GM12878 (cell line): ENCODE data around the gene SEMA3B. TPM values are rescaled to one million over a fixed set of nuclear protein-coding genes. Genes with fewer than 3 reads are reported as not detected.

Experiments
- ATAC-seq: fragments of 200-7000 bp; cut with Tn5 transposase; 3 replicates; pipeline ENCODE4 v1.9.1; 2020; ENCODE audit warnings: mild to moderate bottlenecking, moderate library complexity
- BruUV-seq: library from RNA; stranded (reverse); fragments of 400-500 nt; replicated peaks from 2 replicates; lab custom pipeline; 2021; lab: Mats Ljungman, UMichigan
- CTCF ChIA-PET: fragments of 300-600 bp; sonication (Branson Sonifier 250); formaldehyde crosslinking; extraction: SDS; loops from one replicate; lab custom pipeline; 2021; ENCODE audit warnings: inconsistent platforms; lab: Yijun Ruan, JAX
- POLR2A ChIA-PET: fragments of 350-600 bp; formaldehyde crosslinking; extraction: SDS; loops from one replicate; lab custom pipeline; 2021; ENCODE audit warnings: inconsistent platforms; lab: Charles Lee
- RAD21 ChIA-PET: fragments of 300-600 bp; sonication (Branson Sonifier 250); formaldehyde crosslinking; loops from one replicate; lab custom pipeline; 2023; ENCODE audit warnings: antibody characterized with exemption; ENCODE audit not compliant: unreplicated experiment; lab: Charles Lee
- SMC1A ChIA-PET: fragments of 300-600 bp; sonication (Branson Sonifier 250); formaldehyde crosslinking; loops from one replicate; lab custom pipeline; 2023; ENCODE audit not compliant: unreplicated experiment, uncharacterized antibody; lab: Charles Lee
- DNase-seq: peaks from one replicate; pipeline ENCODE4 v3.0.0-alpha.2; 2011; ENCODE audit warnings: low read depth, low spot score
- FAIRE-seq: peaks from 3 replicates; lab custom pipeline; 2011; peaks lifted over from hg19 to GRCh38; lab: Jason Lieb, UNC
- H2AFZ ChIP-seq: 2 replicates; pipeline ENCODE4 v1.6.0; 2011; ENCODE audit warnings: low read depth, low read length, control low read depth; ENCODE audit not compliant: control insufficient read depth
- H3K27ac ChIP-seq: 2 replicates; pipeline ENCODE4 v1.5.1; 2011; ENCODE audit warnings: control low read depth; ENCODE audit not compliant: control insufficient read depth, insufficient read depth
- H3K27me3 ChIP-seq, 2 experiments: replicated peaks in 1 of 2; 2 replicates each; pipeline versions ENCODE4 v1.6.0 to v1.6.1; 2011; ENCODE audit warnings: low read length in 1 of 2; ENCODE audit not compliant: control insufficient read depth in 2 of 2, insufficient read depth in 2 of 2
- H3K36me3 ChIP-seq, 2 experiments: 2 replicates each; pipeline ENCODE4 v1.5.1; 2011; ENCODE audit warnings: low read length in 1 of 2; ENCODE audit not compliant: control insufficient read depth in 2 of 2, insufficient read depth in 2 of 2
- H3K4me1 ChIP-seq: 2 replicates; pipeline ENCODE4 v1.6.1; 2011; ENCODE audit warnings: mild to moderate bottlenecking, low read length, moderate library complexity, mixed read lengths; ENCODE audit not compliant: control insufficient read depth, insufficient read depth
- H3K4me2 ChIP-seq: 2 replicates; pipeline ENCODE4 v1.6.0; 2011; ENCODE audit warnings: control low read depth; ENCODE audit not compliant: control insufficient read depth, insufficient read depth
- H3K4me3 ChIP-seq: fragments of 200-600 bp; sonication (generic); 2 replicates; pipeline ENCODE4 v1.5.1; 2016
- H3K79me2 ChIP-seq: 2 replicates; pipeline ENCODE4 v1.6.0; 2011; ENCODE audit warnings: low read length; ENCODE audit not compliant: control insufficient read depth, insufficient read depth
- H3K9ac ChIP-seq: 2 replicates; pipeline ENCODE4 v1.8.0; 2011; ENCODE audit warnings: low read length, control low read depth, mixed read lengths; ENCODE audit not compliant: control insufficient read depth, insufficient read depth
- H3K9me3 ChIP-seq: replicated peaks from 3 replicates; pipeline ENCODE4 v1.5.1; 2011; ENCODE audit warnings: mild to moderate bottlenecking, low read length; ENCODE audit not compliant: control insufficient read depth, insufficient read depth
- H4K20me1 ChIP-seq: 2 replicates; pipeline ENCODE4 v1.6.0; 2011; ENCODE audit not compliant: control insufficient read depth, insufficient read depth
- MEF2A ChIP-seq: IDR thresholded peaks from 2 replicates; pipeline ENCODE4 v1.6.1; 2011; ENCODE audit warnings: low read depth, mild to moderate bottlenecking, low read length, moderate library complexity; ENCODE audit not compliant: insufficient read depth
- NFYA ChIP-seq: IDR thresholded peaks from 2 replicates; pipeline ENCODE4 v1.6.1; 2011; ENCODE audit warnings: low read depth, mild to moderate bottlenecking, low read length, improper control_type of control experiment, borderline replicate concordance
- PML ChIP-seq: IDR thresholded peaks from 2 replicates; pipeline ENCODE4 v1.6.1; 2012; ENCODE audit warnings: low read length, inconsistent platforms
- POLR2AphosphoS5 ChIP-seq: IDR thresholded peaks from 2 replicates; pipeline ENCODE4 v1.6.1; 2011; ENCODE audit warnings: mild to moderate bottlenecking, low read length, inconsistent platforms
- RAD21 ChIP-seq: IDR thresholded peaks from 2 replicates; pipeline ENCODE4 v1.6.1; 2011; ENCODE audit warnings: mild to moderate bottlenecking, low read depth, low read length, moderate library complexity; ENCODE audit not compliant: insufficient read depth
- RELA ChIP-seq: fragments of 450-650 bp; IDR thresholded peaks from 2 replicates; pipeline ENCODE4 v1.8.0; 2014; ENCODE audit warnings: borderline replicate concordance; ENCODE audit not compliant: partially characterized antibody
- SIX5 ChIP-seq: IDR thresholded peaks from 2 replicates; pipeline ENCODE4 v1.6.1; 2011; ENCODE audit warnings: mild to moderate bottlenecking, low read depth, low read length, moderate library complexity; ENCODE audit not compliant: severe bottlenecking
- SRF ChIP-seq, 2 experiments: IDR thresholded peaks; 2 replicates each; pipeline ENCODE4 v1.6.1; 2011; ENCODE audit warnings: low read depth in 2 of 2, low read length in 2 of 2, mild to moderate bottlenecking in 1 of 2, moderate library complexity in 1 of 2
- STAT1 ChIP-seq: fragments of 450-650 bp; conservative IDR thresholded peaks from 2 replicates; pipeline ENCODE4 v1.6.1; 2014; ENCODE audit warnings: antibody characterized with exemption, mild to moderate bottlenecking
- SUPT20H ChIP-seq: IDR thresholded peaks from 2 replicates; pipeline ENCODE4 v1.6.1; 2011; ENCODE audit warnings: low read depth, mild to moderate bottlenecking, low read length, moderate library complexity, borderline replicate concordance; ENCODE audit not compliant: control insufficient read depth
- WRNIP1 ChIP-seq: IDR thresholded peaks from 2 replicates; pipeline ENCODE4 v1.6.1; 2011; ENCODE audit warnings: low read depth, low read length, improper control_type of control experiment, borderline replicate concordance
- ZNF24 ChIP-seq: fragments of 450-650 bp; IDR thresholded peaks from 2 replicates; pipeline ENCODE4 v1.6.1; 2017; ENCODE audit warnings: antibody characterized with exemption, mild to moderate bottlenecking
- WGBS: methylation state at CpG from one replicate; pipeline ENCODE4 v1.1.6; 2016; ENCODE audit warnings: low lambda C conversion rate; ENCODE audit not compliant: insufficient replicate concordance, insufficient coverage; ENCODE audit errors: missing lambda C conversion rate; 5-methylcytosine and 5-hydroxymethylcytosine counted together
- in situ Hi-C: fragments of 300-500 bp; cut with MboI; formaldehyde crosslinking; loops from 9 replicates; pipeline ENCODE4 v1.14.3; 2018; ENCODE audit warnings: mixed read lengths
- intact Hi-C: fragments of 100-400 bp; cut with micrococcal nuclease; formaldehyde crosslinking; loops from one replicate; pipeline ENCODE4 v1.14.2; 2022; ENCODE audit not compliant: unreplicated experiment
- polyA plus RNA-seq, 11 experiments: library from polyadenylated mRNA; depleted of rRNA in 4 of 11; unstranded in 6 of 11; stranded (reverse) in 5 of 11; fragments of >200 nt; fragmentation: Nextera tagmentation in 4 of 11; fragmentation: Illumina TruSeq in 1 of 11; extraction: Ambion mirVana in 4 of 11; extraction: Trizol in 1 of 11; gene quantifications; 1 replicate in 1 of 11; 2 replicates in 10 of 11; pipeline versions ENCODE4 v1.2.1 to v1.2.3, GENCODE V29; 2011 to 2016; ENCODE audit warnings: inconsistent platforms in 2 of 11, missing spikeins in 2 of 11, low read depth in 1 of 11
- total RNA-seq, 4 experiments: library from RNA; depleted of rRNA in 3 of 4; stranded (reverse); fragments of >200 nt in 3 of 4; fragmentation: Illumina TruSeq in 1 of 4; extraction: Trizol in 1 of 4; gene quantifications; 2 replicates each; pipeline versions ENCODE4 v1.2.1 to v1.2.3, GENCODE V29; 2013 to 2021
- TF ChIP-seq, protein P1 (sequence below): fragments of 450-650 bp; IDR thresholded peaks from 2 replicates; pipeline ENCODE4 v1.6.1; 2017; ENCODE audit warnings: mild to moderate bottlenecking

The SEMA3B gene
- total and polyA plus RNA-seq, 10 of the 15 experiments (the other 5 are each of a cell fraction or from before 2014, with no cell fraction given), result 0.06 to 0.59 (median 0.14) TPM; not detected in 2

DNA sequence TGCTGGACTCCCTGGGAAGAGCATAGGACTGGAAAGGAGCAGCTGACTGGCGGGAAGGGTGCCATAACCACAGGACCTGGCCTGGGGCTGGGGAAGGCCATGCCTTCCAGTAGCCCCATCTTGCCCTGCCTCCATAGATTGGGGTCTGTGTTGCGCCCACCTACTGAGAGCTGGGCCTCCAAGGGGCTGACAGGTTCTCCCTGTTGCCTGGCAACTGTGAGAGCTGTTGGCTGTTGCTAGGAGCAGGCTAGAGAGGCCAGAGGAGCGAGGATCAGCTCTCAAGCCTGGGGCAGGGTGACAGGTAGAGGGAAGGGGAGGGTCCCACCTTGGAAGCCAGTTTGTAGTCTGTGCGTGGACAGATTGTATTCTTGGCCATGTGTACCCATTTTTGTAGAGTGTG is 35.8 kb upstream of the SEMA3B start:
- TF ChIP-seq RELA (no peak), RAD21 (no peak), SRF (IDR thresholded peaks at IDR 0.05; ENCODE audit: low read depth in 2 of 2, low read length in 2 of 2) (no peak), SUPT20H (no peak), SIX5 (no peak), WRNIP1 (no peak), PML (no peak), POLR2AphosphoS5 (no peak), MEF2A (no peak), STAT1 (no peak), NFYA (no peak), ZNF24 (no peak)
- TF ChIP-seq, protein P1, sequence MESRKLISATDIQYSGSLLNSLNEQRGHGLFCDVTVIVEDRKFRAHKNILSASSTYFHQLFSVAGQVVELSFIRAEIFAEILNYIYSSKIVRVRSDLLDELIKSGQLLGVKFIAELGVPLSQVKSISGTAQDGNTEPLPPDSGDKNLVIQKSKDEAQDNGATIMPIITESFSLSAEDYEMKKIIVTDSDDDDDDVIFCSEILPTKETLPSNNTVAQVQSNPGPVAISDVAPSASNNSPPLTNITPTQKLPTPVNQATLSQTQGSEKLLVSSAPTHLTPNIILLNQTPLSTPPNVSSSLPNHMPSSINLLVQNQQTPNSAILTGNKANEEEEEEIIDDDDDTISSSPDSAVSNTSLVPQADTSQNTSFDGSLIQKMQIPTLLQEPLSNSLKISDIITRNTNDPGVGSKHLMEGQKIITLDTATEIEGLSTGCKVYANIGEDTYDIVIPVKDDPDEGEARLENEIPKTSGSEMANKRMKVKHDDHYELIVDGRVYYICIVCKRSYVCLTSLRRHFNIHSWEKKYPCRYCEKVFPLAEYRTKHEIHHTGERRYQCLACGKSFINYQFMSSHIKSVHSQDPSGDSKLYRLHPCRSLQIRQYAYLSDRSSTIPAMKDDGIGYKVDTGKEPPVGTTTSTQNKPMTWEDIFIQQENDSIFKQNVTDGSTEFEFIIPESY, result no peak
- DNase-seq (no peak), FAIRE-seq (no peak), ATAC-seq (no peak)
- SMC1A ChIA-PET, result no interaction called here
- RAD21 ChIA-PET, result no interaction called here
- Histone ChIP-seq H3K27ac (no peak overlapping the region), H3K9ac (no peak overlapping the region), H4K20me1 (no peaks in the 10 kb centered on the region), H3K4me3 (no peak overlapping the region), H3K79me2 (peaks cover 22% of the 10 kb centered on the region), H3K9me3 (no peaks in the 10 kb centered on the region), H3K4me1 (peaks cover 16% of the 10 kb centered on the region), H3K36me3 (no peaks in the 10 kb centered on the region; a peak in 1 of 4 replicates), H3K4me2 (no peak overlapping the region), H3K27me3 (no peaks in the 10 kb centered on the region), H2AFZ (no peak overlapping the region)
- CTCF ChIA-PET, result interaction anchor here (1.1 kb wide), 1 partner anchor 14 kb away, joined by 3 read pairs; no protein-coding TSS in a partner anchor
- no TSS peak for BruUV-seq
- in situ Hi-C loops, result no loop called here
- 73% methylated on average over 4 of the region's 4 CpGs for WGBS
- intact Hi-C loops, result no loop called here
- POLR2A ChIA-PET, result interaction anchor here (2.5 kb wide), 1 partner anchor 10 kb away, joined by 9 read pairs; no protein-coding TSS in a partner anchor
